NB4 (cell line): ENCODE data around the gene BOLA2B.

Experiments used
- DNase-seq: peaks from one replicate; pipeline ENCODE4 v3.0.0; 2010; ENCODE audit warnings: low read depth
- H3K4me3 ChIP-seq: one replicate; pipeline ENCODE4 v1.5.1; 2011; ENCODE audit warnings: mild to moderate bottlenecking, low read depth, low read length, moderate library complexity
- MYC ChIP-seq: IDR thresholded peaks from 2 replicates; pipeline ENCODE4 v1.6.1; 2011; ENCODE audit warnings: low read depth, low read length
- POLR2A ChIP-seq: IDR thresholded peaks from 2 replicates; pipeline ENCODE4 v1.6.1; 2011; ENCODE audit warnings: mild to moderate bottlenecking; ENCODE audit not compliant: insufficient read length; ENCODE audit errors: extremely low read depth
- TF ChIP-seq, protein P1 (sequence below): IDR thresholded peaks from one replicate; pipeline ENCODE4 v1.5.1; 2012; ENCODE audit warnings: low read depth, low read length
- TF ChIP-seq, protein P2 (sequence below): IDR thresholded peaks from 2 replicates; pipeline ENCODE4 v1.6.1; 2011; ENCODE audit warnings: low read depth, low read length

The BOLA2B gene

GRCh38 chr16:30157214-30157613, 36.3 kb downstream of the BOLA2B start:
- no peak overlapping the region for H3K4me3 ChIP-seq
- no peak for DNase-seq
- no peak for TF ChIP-seq POLR2A
- TF ChIP-seq, protein P1, sequence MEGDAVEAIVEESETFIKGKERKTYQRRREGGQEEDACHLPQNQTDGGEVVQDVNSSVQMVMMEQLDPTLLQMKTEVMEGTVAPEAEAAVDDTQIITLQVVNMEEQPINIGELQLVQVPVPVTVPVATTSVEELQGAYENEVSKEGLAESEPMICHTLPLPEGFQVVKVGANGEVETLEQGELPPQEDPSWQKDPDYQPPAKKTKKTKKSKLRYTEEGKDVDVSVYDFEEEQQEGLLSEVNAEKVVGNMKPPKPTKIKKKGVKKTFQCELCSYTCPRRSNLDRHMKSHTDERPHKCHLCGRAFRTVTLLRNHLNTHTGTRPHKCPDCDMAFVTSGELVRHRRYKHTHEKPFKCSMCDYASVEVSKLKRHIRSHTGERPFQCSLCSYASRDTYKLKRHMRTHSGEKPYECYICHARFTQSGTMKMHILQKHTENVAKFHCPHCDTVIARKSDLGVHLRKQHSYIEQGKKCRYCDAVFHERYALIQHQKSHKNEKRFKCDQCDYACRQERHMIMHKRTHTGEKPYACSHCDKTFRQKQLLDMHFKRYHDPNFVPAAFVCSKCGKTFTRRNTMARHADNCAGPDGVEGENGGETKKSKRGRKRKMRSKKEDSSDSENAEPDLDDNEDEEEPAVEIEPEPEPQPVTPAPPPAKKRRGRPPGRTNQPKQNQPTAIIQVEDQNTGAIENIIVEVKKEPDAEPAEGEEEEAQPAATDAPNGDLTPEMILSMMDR: no peak
- TF ChIP-seq, protein P2, sequence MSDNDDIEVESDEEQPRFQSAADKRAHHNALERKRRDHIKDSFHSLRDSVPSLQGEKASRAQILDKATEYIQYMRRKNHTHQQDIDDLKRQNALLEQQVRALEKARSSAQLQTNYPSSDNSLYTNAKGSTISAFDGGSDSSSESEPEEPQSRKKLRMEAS: no peak
- no peak for TF ChIP-seq MYC

GRCh38 chr16:30155188-30155587, 38.3 kb downstream of the BOLA2B start:
- DNase-seq: no peak
- TF ChIP-seq, protein P2: no peak
- TF ChIP-seq, protein P1: no peak
- TF ChIP-seq POLR2A (no peak), MYC (no peak)
- H3K4me3 ChIP-seq: no peak overlapping the region

GRCh38 chr16:30152517-30152916, 40.9 kb downstream of the BOLA2B start:
- DNase-seq: no peak
- H3K4me3 ChIP-seq: no peak overlapping the region
- TF ChIP-seq MYC: no peak
- TF ChIP-seq, protein P1: no peak
- no peak for TF ChIP-seq POLR2A
- TF ChIP-seq, protein P2: no peak

DNA sequence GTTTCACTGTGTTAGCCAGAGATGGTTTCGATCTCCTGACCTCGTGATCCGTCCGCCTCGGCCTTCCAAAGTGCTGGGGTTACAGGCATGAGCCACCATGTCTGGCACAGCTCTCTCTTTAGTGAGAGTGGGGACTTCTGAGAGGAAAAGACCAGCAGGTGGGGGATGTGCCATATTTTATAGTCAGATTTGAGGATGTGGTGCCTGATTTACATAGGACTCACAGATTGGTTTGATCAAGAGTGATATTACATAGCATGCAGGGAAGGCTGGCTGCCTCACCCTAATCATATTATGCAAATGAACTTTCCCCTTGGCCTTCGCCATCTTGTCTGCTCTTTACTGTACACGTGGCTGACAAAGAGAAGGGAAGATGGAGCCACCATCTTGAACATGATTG, 42.4 kb downstream of the BOLA2B start:
- no peak for TF ChIP-seq MYC
- TF ChIP-seq POLR2A: no peak
- TF ChIP-seq, protein P2: no peak
- TF ChIP-seq, protein P1: no peak

GRCh38 chr16:30149250-30149930, 44.1 kb downstream of the BOLA2B start:
- no peak overlapping the region for H3K4me3 ChIP-seq
- TF ChIP-seq MYC: no peak
- TF ChIP-seq, protein P1: no peak
- no peak for TF ChIP-seq POLR2A
- TF ChIP-seq, protein P2: no peak
- DNase-seq: no peak

More for the DNA sequence above, 42.4 kb downstream of the BOLA2B start:
- no peak overlapping the region for H3K4me3 ChIP-seq
- no peak for DNase-seq
